Activated CD8-positive, alpha-beta T cell treated with anti-CD3 and anti-CD28 coated beads for 36 hours (primary cell): ENCODE results near the gene ERAL1. TPM values are rescaled to one million over a fixed set of nuclear protein-coding genes. Genes with fewer than 3 reads are reported as not detected.
"Not testable (repeated sequence)": the region's sequence is repeated elsewhere in the genome, so short reads cannot be mapped to it uniquely, and the experiment has no call there.

Experiments used
- ATAC-seq: fragments of 200-7000 bp; cut with Tn5 transposase; one replicate; pipeline ENCODE4 v1.10.0; 2021; ENCODE audit warnings: mild to moderate bottlenecking, moderate library complexity
- CTCF ChIA-PET: fragments of 350-600 bp; sonication (Branson Sonifier 250); formaldehyde crosslinking; loops from one replicate; lab custom pipeline; 2021; ENCODE audit warnings: antibody characterized with exemption; lab: Charles Lee
- POLR2A ChIA-PET: fragments of 350-600 bp; sonication (Branson Sonifier 250); formaldehyde crosslinking; loops from one replicate; lab custom pipeline; 2021; ENCODE audit warnings: antibody characterized with exemption; lab: Charles Lee
- DNase-seq: peaks from one replicate; pipeline ENCODE4 v3.0.0-alpha.2; 2020
- H3K27ac Mint-ChIP-seq: one replicate; pipeline ENCODE4 v1.8.0; 2021; ENCODE audit warnings: mild to moderate bottlenecking, mixed read lengths
- H3K27me3 Mint-ChIP-seq: one replicate; pipeline ENCODE4 v1.8.0; 2021; ENCODE audit warnings: mixed read lengths
- H3K36me3 Mint-ChIP-seq: one replicate; pipeline ENCODE4 v1.8.0; 2021; ENCODE audit warnings: low read depth, mixed read lengths
- H3K4me1 Mint-ChIP-seq: one replicate; pipeline ENCODE4 v1.8.0; 2021; ENCODE audit warnings: low read depth, mixed read lengths
- H3K4me3 Mint-ChIP-seq: one replicate; pipeline ENCODE4 v1.8.0; 2021; ENCODE audit warnings: mild to moderate bottlenecking, moderate library complexity, mixed read lengths
- H3K9me3 Mint-ChIP-seq: one replicate; pipeline ENCODE4 v1.8.0; 2021; ENCODE audit warnings: mixed read lengths
- CTCF ChIP-seq: fragments of 200-600 bp; IDR thresholded peaks from one replicate; pipeline ENCODE4 v1.8.0; 2022; ENCODE audit warnings: antibody characterized with exemption, mild to moderate bottlenecking
- intact Hi-C: fragments of 100-400 bp; cut with micrococcal nuclease; formaldehyde crosslinking; loops from one replicate; pipeline ENCODE4 v1.10.0; 2022
- total RNA-seq, 2 experiments: library from RNA; stranded (reverse); gene quantifications; one replicate each; pipeline ENCODE4 v1.2.3, GENCODE V29; 2021

Gene ERAL1
- total RNA-seq, 2 experiments from 2014 or later, result 58.2 to 60.0 TPM

DNA sequence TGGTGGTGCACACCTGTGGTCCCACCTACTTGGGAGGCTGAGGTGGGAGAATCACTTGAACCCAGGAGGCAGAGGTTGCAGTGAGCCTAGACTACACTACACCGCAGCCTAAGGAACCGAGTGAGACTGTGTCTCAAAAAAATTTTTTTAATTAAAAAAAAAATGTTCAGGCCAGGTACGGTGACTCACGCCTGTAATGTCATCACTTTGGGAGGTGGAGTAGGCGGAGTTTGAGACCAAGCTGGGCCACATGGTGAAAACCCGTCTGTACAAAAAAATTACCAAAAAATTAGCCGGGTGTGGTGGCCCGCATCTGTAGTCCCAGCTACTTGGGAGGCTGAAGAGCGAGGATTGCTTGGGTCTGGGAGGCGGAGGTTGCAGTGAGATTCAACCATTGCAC is 8.6 kb upstream of the ERAL1 start:
- DNase-seq (peak; percentile 30), ATAC-seq (no peak)
- POLR2A ChIA-PET, result interaction anchor here (0.7 kb wide), 1 partner anchor 88 kb away, joined by 3 read pairs; no protein-coding TSS in a partner anchor
- H3K9me3 Mint-ChIP-seq, result no peaks in the 10 kb centered on the region
- H3K4me1 Mint-ChIP-seq, result peaks cover 12% of the 10 kb centered on the region
- H3K27ac Mint-ChIP-seq, result no peak overlapping the region
- no peaks in the 10 kb centered on the region for H3K27me3 Mint-ChIP-seq
- no peaks in the 10 kb centered on the region for H3K36me3 Mint-ChIP-seq
- no peak for TF ChIP-seq CTCF
- intact Hi-C loops, result no loop called here
- CTCF ChIA-PET, result interaction anchor here (6.7 kb wide), 1 partner anchor 82 kb away, joined by 58 read pairs; no protein-coding TSS in a partner anchor
- no peak overlapping the region for H3K4me3 Mint-ChIP-seq

DNA sequence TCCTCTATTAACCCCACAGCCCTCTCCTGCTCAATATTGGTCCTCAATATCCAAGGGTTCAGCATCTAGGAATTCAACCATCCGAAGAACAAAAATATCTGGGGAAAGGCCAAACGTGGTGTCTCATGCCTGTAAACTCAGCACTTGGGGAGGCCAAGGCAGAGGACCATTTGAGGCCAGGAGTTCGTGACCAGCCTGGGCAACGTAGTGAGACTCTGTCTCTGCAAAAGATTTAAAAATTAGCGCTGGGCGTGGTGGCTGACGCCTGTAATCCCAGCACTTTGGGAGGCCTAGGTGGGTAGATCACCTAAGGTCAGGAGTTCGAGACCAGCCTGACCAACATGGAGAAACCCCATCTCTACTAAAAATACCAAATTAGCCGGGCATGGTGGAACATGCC is 8.1 kb upstream of the ERAL1 start:
- ATAC-seq, DNase-seq, intact Hi-C loops, H3K9me3 Mint-ChIP-seq, H3K36me3 Mint-ChIP-seq, H3K27ac Mint-ChIP-seq, H3K27me3 Mint-ChIP-seq, H3K4me3 Mint-ChIP-seq, CTCF ChIA-PET: not testable (repeated sequence)
- peaks cover 12% of the 10 kb centered on the region for H3K4me1 Mint-ChIP-seq
- POLR2A ChIA-PET, result interaction anchor here (0.7 kb wide), 1 partner anchor 89 kb away, joined by 3 read pairs; no protein-coding TSS in a partner anchor

DNA sequence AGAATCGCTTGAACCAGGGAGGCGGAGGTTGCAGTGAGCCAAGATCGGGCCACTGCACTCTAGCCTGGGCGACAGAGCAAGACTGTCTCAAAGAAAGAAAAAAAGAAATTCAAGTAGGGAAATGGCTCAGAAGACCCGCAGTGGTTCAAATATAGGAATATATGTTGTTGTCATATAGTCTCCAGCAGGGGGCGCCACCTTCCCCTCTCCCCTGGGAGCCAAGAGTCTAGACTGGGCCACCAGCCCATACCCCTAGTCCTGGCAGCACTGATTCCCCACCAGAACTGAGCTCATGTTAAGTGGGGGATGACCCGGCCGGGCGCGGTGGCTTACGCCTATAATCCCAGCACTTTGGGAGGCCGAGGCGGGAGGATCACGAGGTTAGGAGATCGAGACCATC is 6.1 kb upstream of the ERAL1 start:
- H3K36me3 Mint-ChIP-seq, H3K4me1 Mint-ChIP-seq, H3K4me3 Mint-ChIP-seq, H3K27me3 Mint-ChIP-seq, H3K27ac Mint-ChIP-seq, intact Hi-C loops, H3K9me3 Mint-ChIP-seq: not testable (repeated sequence)
- ATAC-seq (peak; percentile 81), DNase-seq (peak; percentile 82)
- ChIA-PET CTCF (interaction anchor here (0.5 to 4.3 kb wide), 37 partner anchors 10 to 268 kb away, joined by 3 to 61 read pairs (median 4); partner anchors contain the start of genes DHRS13, FLOT2 and TLCD1), POLR2A (interaction anchor here (1.2 to 1.8 kb wide), 3 partner anchors 50 to 98 kb away, joined by 3 to 7 read pairs (median 6); partner anchors contain the start of gene DHRS13)
- peak; percentile 85 for TF ChIP-seq CTCF

DNA sequence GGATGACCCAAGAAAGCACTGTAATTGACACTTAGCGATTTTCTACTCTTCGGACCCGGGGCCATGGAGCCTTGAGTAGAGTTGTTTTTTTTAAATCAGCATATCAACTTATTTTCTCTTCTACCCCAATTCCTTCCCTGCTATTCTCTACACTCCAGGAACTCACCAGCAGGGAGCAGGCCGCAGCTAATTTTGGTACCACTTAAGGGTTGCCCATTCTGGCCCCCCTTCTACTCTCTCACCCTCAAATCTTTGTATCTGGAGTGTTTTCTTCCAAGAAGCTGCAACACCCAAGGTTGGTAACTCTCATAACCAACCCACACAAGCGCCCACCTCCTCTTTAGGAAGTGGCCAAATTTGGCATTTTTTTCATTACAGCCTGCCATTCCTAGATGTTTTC is 5.5 kb upstream of the ERAL1 start:
- H3K4me3 Mint-ChIP-seq, result no peak overlapping the region
- CTCF ChIA-PET, result interaction anchor here (0.5 to 4.3 kb wide), 36 partner anchors 10 to 268 kb away, joined by 3 to 61 read pairs (median 4); partner anchors contain the start of genes DHRS13, FLOT2 and TLCD1
- no peak for TF ChIP-seq CTCF
- peak; percentile 75 for ATAC-seq
- intact Hi-C loops, result no loop called here
- peaks cover 9% of the 10 kb centered on the region for H3K4me1 Mint-ChIP-seq
- H3K27ac Mint-ChIP-seq, result peak overlapping the region; percentile 24
- DNase-seq, result peak; percentile 60
- POLR2A ChIA-PET, result interaction anchor here (1.2 to 1.8 kb wide), 3 partner anchors 49 to 98 kb away, joined by 3 to 7 read pairs (median 6); partner anchors contain the start of gene DHRS13
- H3K36me3 Mint-ChIP-seq, result no peaks in the 10 kb centered on the region
- no peaks in the 10 kb centered on the region for H3K9me3 Mint-ChIP-seq
- H3K27me3 Mint-ChIP-seq, result no peaks in the 10 kb centered on the region

DNA sequence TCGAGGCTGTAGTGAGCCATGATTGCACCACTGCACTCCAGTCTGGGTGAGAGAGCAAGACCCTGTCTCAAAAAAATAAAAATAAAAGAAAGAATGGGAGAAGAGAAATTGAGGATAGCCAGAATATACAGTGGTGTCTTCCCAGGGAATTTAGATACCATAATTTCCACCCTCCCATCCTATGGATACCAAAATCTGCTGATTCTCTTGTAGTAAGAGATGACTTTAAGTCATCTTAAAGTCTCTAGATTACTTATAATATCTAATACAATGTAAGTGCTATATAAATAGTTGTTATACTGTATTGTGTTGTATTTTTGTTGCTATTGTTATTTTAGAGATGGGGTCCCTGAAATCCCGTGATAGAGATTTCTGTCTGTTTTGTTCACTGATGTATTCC is 1.5 kb upstream of the ERAL1 start:
- Mint-ChIP-seq H3K4me1 (peaks cover 32% of the 10 kb centered on the region), H3K36me3 (peaks cover 6% of the 10 kb centered on the region), H3K4me3 (peak overlapping the region; percentile 24), H3K27me3 (no peaks in the 10 kb centered on the region), H3K27ac (peak overlapping the region; percentile 20), H3K9me3 (no peaks in the 10 kb centered on the region)
- no peak for ATAC-seq
- ChIA-PET CTCF (interaction anchor here (0.9 to 1.5 kb wide), 2 partner anchors 11 to 90 kb away, joined by 3 to 4 read pairs; partner anchors contain the start of gene FAM222B), POLR2A (interaction anchor here (0.6 to 1.1 kb wide), 5 partner anchors 30 to 286 kb away, joined by 3 to 5 read pairs (median 3); no protein-coding TSS in a partner anchor)
- TF ChIP-seq CTCF, result no peak
- intact Hi-C loops, result loop anchor here (5.0 kb wide), 1 partner anchor 49 kb away; the partner anchor contains the start of gene DHRS13
- DNase-seq, result no peak
